Neural progenitor cell (in vitro differentiated cells): ENCODE data around the gene BTRC. TPM values are rescaled to one million over a fixed set of nuclear protein-coding genes. Genes with fewer than 3 reads are reported as not detected.

Source experiments
- DNase-seq: peaks from one replicate; pipeline ENCODE4 v3.0.0-alpha.2; 2016; ENCODE audit warnings: low spot score
- H2AFZ ChIP-seq: fragments of 200-600 bp; sonication (generic); replicated peaks from 2 replicates; pipeline ENCODE4 v1.6.1; 2016; ENCODE audit warnings: antibody characterized with exemption
- H3F3A ChIP-seq: fragments of 200-600 bp; sonication (generic); 2 replicates; pipeline ENCODE4 v1.6.1; 2016; ENCODE audit warnings: antibody characterized with exemption, low read depth
- H3K27ac ChIP-seq: fragments of 200-600 bp; sonication (generic); 2 replicates; pipeline ENCODE4 v1.5.1; 2016; ENCODE audit warnings: mild to moderate bottlenecking
- H3K27me3 ChIP-seq: fragments of 200-600 bp; sonication (generic); 2 replicates; pipeline ENCODE4 v1.6.1; 2016; ENCODE audit warnings: mild to moderate bottlenecking, moderate library complexity
- H3K36me3 ChIP-seq: fragments of 200-600 bp; sonication (generic); 2 replicates; pipeline ENCODE4 v1.5.1; 2016
- H3K4me1 ChIP-seq: fragments of 200-600 bp; sonication (generic); 2 replicates; pipeline ENCODE4 v1.6.1; 2016; ENCODE audit warnings: mixed run types
- H3K4me2 ChIP-seq: fragments of 200-600 bp; sonication (generic); 2 replicates; pipeline ENCODE4 v1.6.1; 2016
- H3K4me3 ChIP-seq: fragments of 200-600 bp; sonication (generic); 2 replicates; pipeline ENCODE4 v1.5.1; 2016
- H3K79me2 ChIP-seq: fragments of 200-600 bp; sonication (generic); 2 replicates; pipeline ENCODE4 v1.6.1; 2016; ENCODE audit warnings: low read depth
- H3K9ac ChIP-seq: fragments of 200-600 bp; sonication (generic); 2 replicates; pipeline ENCODE4 v1.6.1; 2016
- H3K9me3 ChIP-seq: fragments of 200-600 bp; sonication (generic); 2 replicates; pipeline ENCODE4 v1.5.1; 2016; ENCODE audit warnings: low read depth
- H4K20me1 ChIP-seq: fragments of 200-600 bp; sonication (generic); 2 replicates; pipeline ENCODE4 v1.6.1; 2016; ENCODE audit warnings: low read depth
- H3K27ac Mint-ChIP-seq: 3 replicates; pipeline ENCODE4 v1.8.0; 2021; ENCODE audit warnings: mixed read lengths
- H3K27me3 Mint-ChIP-seq: 2 replicates; pipeline ENCODE4 v1.8.0; 2022; ENCODE audit warnings: low read depth, mild to moderate bottlenecking, inconsistent platforms, moderate library complexity, mixed read lengths; ENCODE audit not compliant: insufficient read depth
- H3K36me3 Mint-ChIP-seq: 3 replicates; pipeline ENCODE4 v1.8.0; 2021; ENCODE audit warnings: mixed read lengths
- H3K4me1 Mint-ChIP-seq: 3 replicates; pipeline ENCODE4 v1.8.0; 2021; ENCODE audit warnings: mixed read lengths
- H3K4me3 Mint-ChIP-seq: 3 replicates; pipeline ENCODE4 v1.8.0; 2021; ENCODE audit warnings: mild to moderate bottlenecking, moderate library complexity, mixed read lengths
- H3K9me3 Mint-ChIP-seq: 3 replicates; pipeline ENCODE4 v1.8.0; 2020; ENCODE audit warnings: mixed read lengths
- EZH2 ChIP-seq: fragments of 200-600 bp; sonication (generic); IDR thresholded peaks from 2 replicates; pipeline ENCODE4 v1.6.1; 2017; ENCODE audit warnings: antibody characterized with exemption, mild to moderate bottlenecking, moderate library complexity
- EZH2phosphoT487 ChIP-seq: fragments of 200-600 bp; sonication (generic); IDR thresholded peaks from 2 replicates; pipeline ENCODE4 v1.6.1; 2017; ENCODE audit warnings: antibody characterized with exemption
- microRNA-seq: library from miRNA; unstranded; fragments of <30 nt; microRNA quantifications from one replicate; pipeline ENCODE4, GENCODE V29; 2016
- small RNA-seq: library from RNA; depleted of rRNA; stranded (forward); fragments of <200 nt; gene quantifications from one replicate; pipeline ENCODE3, GENCODE V24; 2015
- total RNA-seq: library from RNA; depleted of rRNA; stranded (reverse); fragments of >200 nt; gene quantifications from 2 replicates; pipeline ENCODE4 v1.2.3, GENCODE V29; 2015; ENCODE audit warnings: low replicate concordance
- TF ChIP-seq, protein P1 (sequence below): fragments of 200-600 bp; sonication (generic); IDR thresholded peaks from 2 replicates; pipeline ENCODE4 v1.5.1; 2017; ENCODE audit warnings: antibody characterized with exemption, mild to moderate bottlenecking

The BTRC gene
- total RNA-seq, 1 donor from 2014 or later = 25.4 TPM

DNA sequence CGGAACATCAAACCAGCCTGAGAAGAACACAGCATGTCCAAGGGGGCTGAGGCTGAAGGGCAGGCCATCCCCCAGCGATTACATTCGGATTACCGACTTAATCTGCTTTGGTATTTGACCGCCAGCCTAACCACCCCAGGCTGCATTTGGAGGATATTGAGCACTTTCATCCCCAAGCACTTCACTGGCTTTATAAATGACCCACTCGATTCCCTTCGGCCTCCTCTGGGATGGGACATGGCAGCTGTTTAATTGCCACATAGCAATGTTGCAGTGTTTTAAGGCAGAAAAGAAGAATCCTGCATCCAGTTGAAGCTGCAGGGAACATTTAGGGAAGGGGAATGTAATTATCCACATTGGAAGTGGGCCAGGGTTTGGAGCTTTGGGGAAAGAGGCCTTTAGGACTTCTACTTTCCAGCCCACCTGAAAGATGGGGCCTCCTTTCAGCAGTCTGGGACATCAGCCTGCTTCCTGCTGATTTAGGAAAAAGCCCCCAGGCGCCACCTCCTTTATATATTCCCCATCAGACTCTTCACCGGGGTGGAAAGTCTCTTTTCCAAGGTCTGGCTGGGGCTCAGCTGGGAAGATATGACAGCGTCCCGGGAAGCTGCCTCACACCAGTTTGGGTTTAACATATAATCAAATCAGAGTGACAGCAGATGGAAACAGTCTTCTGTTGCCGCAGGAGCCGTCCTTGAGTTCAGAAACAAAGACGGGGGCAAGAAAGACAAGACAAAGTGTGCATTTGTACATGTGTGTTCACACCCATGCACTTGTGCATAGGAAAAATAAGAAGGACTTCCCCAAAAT is 243.3 kb downstream of the BTRC start:
- H3K4me3 ChIP-seq = no peak overlapping the region
- H2AFZ ChIP-seq = no peak overlapping the region
- no peaks in the 10 kb centered on the region for H3K9me3 ChIP-seq
- H3K36me3 Mint-ChIP-seq = peaks cover 12% of the 10 kb centered on the region
- peak overlapping the region; percentile 57 for H3K4me3 Mint-ChIP-seq
- H3K27ac Mint-ChIP-seq = peak overlapping the region; percentile 57
- H3K9me3 Mint-ChIP-seq = no peaks in the 10 kb centered on the region
- H3K27me3 Mint-ChIP-seq = peaks cover 29% of the 10 kb centered on the region
- DNase-seq = peak; percentile 76
- no peak overlapping the region for H3K27ac ChIP-seq
- H3K4me2 ChIP-seq = peak overlapping the region; percentile 40
- H3K9ac ChIP-seq = no peak overlapping the region
- H3F3A ChIP-seq = peaks cover 32% of the 10 kb centered on the region
- peaks cover 78% of the 10 kb centered on the region for H3K27me3 ChIP-seq
- H3K79me2 ChIP-seq = no peaks in the 10 kb centered on the region
- peaks cover 58% of the 10 kb centered on the region for H3K4me1 Mint-ChIP-seq
- peaks cover 12% of the 10 kb centered on the region for H3K4me1 ChIP-seq
- peaks cover 45% of the 10 kb centered on the region for H4K20me1 ChIP-seq
- peak; percentile 41 for TF ChIP-seq EZH2phosphoT487
- TF ChIP-seq, protein P1, sequence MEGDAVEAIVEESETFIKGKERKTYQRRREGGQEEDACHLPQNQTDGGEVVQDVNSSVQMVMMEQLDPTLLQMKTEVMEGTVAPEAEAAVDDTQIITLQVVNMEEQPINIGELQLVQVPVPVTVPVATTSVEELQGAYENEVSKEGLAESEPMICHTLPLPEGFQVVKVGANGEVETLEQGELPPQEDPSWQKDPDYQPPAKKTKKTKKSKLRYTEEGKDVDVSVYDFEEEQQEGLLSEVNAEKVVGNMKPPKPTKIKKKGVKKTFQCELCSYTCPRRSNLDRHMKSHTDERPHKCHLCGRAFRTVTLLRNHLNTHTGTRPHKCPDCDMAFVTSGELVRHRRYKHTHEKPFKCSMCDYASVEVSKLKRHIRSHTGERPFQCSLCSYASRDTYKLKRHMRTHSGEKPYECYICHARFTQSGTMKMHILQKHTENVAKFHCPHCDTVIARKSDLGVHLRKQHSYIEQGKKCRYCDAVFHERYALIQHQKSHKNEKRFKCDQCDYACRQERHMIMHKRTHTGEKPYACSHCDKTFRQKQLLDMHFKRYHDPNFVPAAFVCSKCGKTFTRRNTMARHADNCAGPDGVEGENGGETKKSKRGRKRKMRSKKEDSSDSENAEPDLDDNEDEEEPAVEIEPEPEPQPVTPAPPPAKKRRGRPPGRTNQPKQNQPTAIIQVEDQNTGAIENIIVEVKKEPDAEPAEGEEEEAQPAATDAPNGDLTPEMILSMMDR = no peak
- no peaks in the 10 kb centered on the region for H3K36me3 ChIP-seq

DNA sequence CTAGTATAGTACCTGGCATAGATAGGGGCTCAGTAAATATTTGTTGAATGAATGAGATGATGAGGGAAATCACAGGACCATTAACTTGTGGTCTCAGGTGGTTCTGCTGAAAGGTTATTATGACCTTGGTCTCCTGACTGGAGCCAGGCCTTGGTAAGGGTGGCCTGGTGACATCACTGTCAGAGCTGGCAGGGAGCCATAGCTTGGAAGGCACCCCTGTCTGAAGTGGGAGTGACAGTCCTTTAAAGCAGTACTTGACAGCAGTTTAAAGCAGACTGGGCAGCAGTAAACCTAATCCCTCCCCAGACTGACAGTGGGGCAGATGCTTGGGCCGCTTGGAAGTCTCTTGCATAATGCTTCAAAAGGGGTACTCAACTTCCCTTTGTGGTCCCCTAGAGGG is 247.6 kb downstream of the BTRC start:
- Mint-ChIP-seq H3K9me3 (no peaks in the 10 kb centered on the region), H3K4me3 (no peak overlapping the region), H3K27me3 (peaks cover 23% of the 10 kb centered on the region), H3K27ac (no peak overlapping the region), H3K4me1 (peaks cover 47% of the 10 kb centered on the region), H3K36me3 (peaks cover 21% of the 10 kb centered on the region)
- Histone ChIP-seq H3K27me3 (peaks cover 36% of the 10 kb centered on the region), H3K4me3 (no peak overlapping the region), H3K9ac (no peak overlapping the region), H4K20me1 (peaks cover 26% of the 10 kb centered on the region), H3K4me2 (no peak overlapping the region), H3K36me3 (no peaks in the 10 kb centered on the region), H3K27ac (no peak overlapping the region), H3K9me3 (no peaks in the 10 kb centered on the region), H2AFZ (no peak overlapping the region), H3K4me1 (peaks cover 9% of the 10 kb centered on the region), H3K79me2 (no peaks in the 10 kb centered on the region), H3F3A (peaks cover 40% of the 10 kb centered on the region)
- TF ChIP-seq, protein P1 = no peak
- TF ChIP-seq EZH2 = no peak
- DNase-seq = no peak

DNA sequence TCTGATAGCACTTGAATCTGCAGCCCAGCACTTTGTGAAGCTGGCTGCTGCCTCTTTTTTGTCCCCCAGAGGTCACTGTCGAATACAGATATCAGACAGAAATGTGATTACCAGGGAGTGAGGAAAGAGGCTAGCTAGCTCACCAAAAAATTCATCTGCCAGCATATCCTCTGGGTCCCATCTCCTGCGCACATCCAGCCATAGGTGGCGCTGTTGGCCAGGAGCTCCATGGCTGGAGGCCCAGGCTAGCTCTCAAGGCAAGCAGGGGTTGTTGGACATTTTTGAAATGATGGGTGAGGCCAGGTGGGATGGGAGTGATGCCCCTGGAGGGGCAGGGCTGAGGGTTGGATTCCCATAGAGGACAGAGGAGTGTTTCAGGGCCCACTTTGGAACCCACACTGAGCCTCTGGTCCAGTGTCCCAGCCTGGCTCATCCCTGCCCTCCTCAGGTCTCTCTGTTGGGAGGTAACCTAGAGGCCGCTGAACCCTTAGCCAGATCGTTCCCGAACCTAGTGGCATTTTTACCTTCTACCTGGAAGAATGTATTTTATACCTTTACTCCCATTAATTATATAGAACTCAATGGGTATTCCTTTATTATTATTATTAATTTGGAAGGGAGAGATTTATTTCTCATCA is 248.9 kb downstream of the BTRC start:
- no peak overlapping the region for H3K4me3 Mint-ChIP-seq

More for the DNA sequence above, 248.9 kb downstream of the BTRC start:
- Histone ChIP-seq H3K79me2 (no peaks in the 10 kb centered on the region), H3F3A (peaks cover 40% of the 10 kb centered on the region), H3K27me3 (peaks cover 22% of the 10 kb centered on the region), H3K9ac (no peak overlapping the region), H3K4me3 (no peak overlapping the region), H4K20me1 (peaks cover 24% of the 10 kb centered on the region), H2AFZ (no peak overlapping the region), H3K9me3 (no peaks in the 10 kb centered on the region), H3K4me2 (no peak overlapping the region), H3K4me1 (peaks cover 15% of the 10 kb centered on the region), H3K27ac (no peak overlapping the region), H3K36me3 (no peaks in the 10 kb centered on the region)
- H3K36me3 Mint-ChIP-seq = peaks cover 22% of the 10 kb centered on the region
- H3K27me3 Mint-ChIP-seq = peaks cover 17% of the 10 kb centered on the region
- H3K9me3 Mint-ChIP-seq = no peaks in the 10 kb centered on the region
- peaks cover 43% of the 10 kb centered on the region for H3K4me1 Mint-ChIP-seq
- TF ChIP-seq, protein P1 = peak; percentile 98
- no peak for TF ChIP-seq EZH2
- H3K27ac Mint-ChIP-seq = no peak overlapping the region
- DNase-seq = peak; percentile 90

Small RNAs within 50 kb of the gene (microRNA-seq; reads per million reads assigned to microRNA genes)
- gene MIR3158-1 (not detected), gene MIR3158-2 (not detected)

Small RNAs within 50 kb of the gene (small RNA-seq; reads per million reads assigned to genes)
- gene MIR3158-1 (not detected), gene RNU2-43P (0.09 reads per million), gene RNU2-59P (0.73 reads per million, percentile 70 among the genes with 10 or more reads in this experiment)

Other genes starting within 250 kb of the BTRC start
- not detected in 2 replicates for gene TLX1, start 222.9 kb upstream of the BTRC start, total RNA-seq
- gene LBX1, start 124.7 kb upstream of the BTRC start, total RNA-seq = not detected in 2 replicates
- gene POLL, start 234.1 kb downstream of the BTRC start, total RNA-seq = 22.8 and 29.7 TPM in 2 replicates
- 49.7 and 71.1 TPM in 2 replicates for gene DPCD, start 234.2 kb downstream of the BTRC start, total RNA-seq